CD4-positive, alpha-beta T cell (primary cell): ENCODE data around the gene CTTNBP2. TPM values are rescaled to one million over a fixed set of nuclear protein-coding genes. Genes with fewer than 3 reads are reported as not detected.

Experiments
- ATAC-seq: fragments of 200-7000 bp; cut with Tn5 transposase; one replicate; pipeline ENCODE4 v1.10.0; 2022; ENCODE audit warnings: mild to moderate bottlenecking; ENCODE audit not compliant: poor library complexity
- CTCF ChIA-PET: fragments of 350-600 bp; sonication (Branson Sonifier 250); formaldehyde crosslinking; loops from one replicate; lab custom pipeline; 2021; ENCODE audit warnings: antibody characterized with exemption, inconsistent platforms; lab: Charles Lee
- POLR2A ChIA-PET: fragments of 350-600 bp; sonication (Branson Sonifier 250); formaldehyde crosslinking; loops from one replicate; lab custom pipeline; 2021; ENCODE audit warnings: antibody characterized with exemption, inconsistent platforms; lab: Charles Lee
- DNase-seq, 14 experiments: peaks; one replicate each; pipeline ENCODE4 v3.0.0-alpha.2; 2013 to 2020; ENCODE audit warnings: mixed read lengths in 2 of 14
- H3K27ac ChIP-seq, 2 donors: one replicate each; pipeline versions ENCODE4 v1.5.1 to v1.7.0; 2013; ENCODE audit warnings: low read length in 2 of 2, low read depth in 1 of 2, mild to moderate bottlenecking in 1 of 2
- H3K27me3 ChIP-seq, 2 experiments: 1 replicate in 1 of 2; 2 replicates in 1 of 2; pipeline versions ENCODE4 v1.6.1 to v1.7.0; 2013; ENCODE audit warnings: low read length in 2 of 2, control low read depth in 1 of 2, mild to moderate bottlenecking in 1 of 2, moderate library complexity in 1 of 2; ENCODE audit not compliant: insufficient read depth in 2 of 2, control insufficient read depth in 1 of 2
- H3K36me3 ChIP-seq: one replicate; pipeline ENCODE4 v1.6.1; 2013; ENCODE audit warnings: low read length, control low read depth; ENCODE audit not compliant: insufficient read depth
- H3K4me1 ChIP-seq: one replicate; pipeline ENCODE4 v1.6.1; 2013; ENCODE audit warnings: low read length, control low read depth; ENCODE audit not compliant: insufficient read depth
- H3K4me3 ChIP-seq: one replicate; pipeline ENCODE4 v1.5.1; 2013; ENCODE audit warnings: mild to moderate bottlenecking, low read length, moderate library complexity
- H3K9me3 ChIP-seq, 2 experiments: 1 replicate in 1 of 2; 2 replicates in 1 of 2; pipeline versions ENCODE4 v1.6.1 to v1.7.0; 2013; ENCODE audit warnings: low read length in 2 of 2, mild to moderate bottlenecking in 2 of 2, control low read depth in 1 of 2, moderate library complexity in 1 of 2; ENCODE audit not compliant: control insufficient read depth in 1 of 2, insufficient read depth in 1 of 2
- H3K27ac Mint-ChIP-seq: one replicate; pipeline ENCODE4 v1.8.0; 2020; ENCODE audit warnings: mixed read lengths
- H3K27me3 Mint-ChIP-seq: one replicate; pipeline ENCODE4 v1.8.0; 2021; ENCODE audit warnings: mixed read lengths
- H3K36me3 Mint-ChIP-seq: one replicate; pipeline ENCODE4 v1.8.0; 2021; ENCODE audit warnings: low read depth, mixed read lengths
- H3K4me1 Mint-ChIP-seq: one replicate; pipeline ENCODE4 v1.8.0; 2021; ENCODE audit warnings: low read depth, mixed read lengths
- H3K4me3 Mint-ChIP-seq: one replicate; pipeline ENCODE4 v1.8.0; 2020; ENCODE audit warnings: mild to moderate bottlenecking, mixed read lengths
- H3K9me3 Mint-ChIP-seq: one replicate; pipeline ENCODE4 v1.8.0; 2020; ENCODE audit warnings: mixed read lengths
- intact Hi-C, 2 experiments: fragments of 100-400 bp; cut with DNase I in 1 of 2; cut with micrococcal nuclease in 1 of 2; formaldehyde crosslinking; loops; one replicate each; pipeline versions ENCODE4 v1.15.1 to v1.9.0; 2023 to 2025; cut with DNase I, micrococcal nuclease
- total RNA-seq, 174 experiments: library from RNA in 2 of 174; stranded (reverse) in 2 of 174; gene quantifications; one replicate each; pipeline ENCODE4 v1.2.3 and lab custom pipeline; 2021 to 2026
- TF ChIP-seq, protein P1 (sequence below): fragments of 200-600 bp; IDR thresholded peaks from one replicate; pipeline ENCODE4 v1.8.0; 2022; ENCODE audit warnings: antibody characterized with exemption, mild to moderate bottlenecking

CTTNBP2 gene
- total RNA-seq, 2 experiments from 2014 or later, result not detected

DNA sequence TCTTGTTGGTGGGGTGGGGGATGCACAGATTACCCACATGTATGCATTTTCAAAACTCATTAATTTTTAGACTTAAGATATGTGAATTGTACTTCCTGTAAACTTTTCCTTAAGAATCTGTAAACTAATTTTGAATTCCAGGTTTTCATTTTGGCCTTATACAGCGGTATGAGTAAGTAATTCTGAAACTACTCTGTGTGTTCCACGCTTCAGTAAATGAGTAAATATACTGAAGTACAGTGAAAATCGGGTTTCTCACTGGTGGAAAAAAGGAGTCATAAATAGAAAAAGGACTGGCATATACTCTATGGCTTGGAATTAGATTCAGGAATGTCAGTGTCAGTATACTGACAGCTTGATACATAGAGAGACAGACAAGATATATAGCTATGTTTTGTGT is 72.8 kb downstream of the CTTNBP2 start:
- Histone ChIP-seq H3K27me3 (no peaks in the 10 kb centered on the region), H3K36me3 (no peaks in the 10 kb centered on the region), H3K9me3 (no peaks in the 10 kb centered on the region), H3K4me3 (no peak overlapping the region), H3K27ac (no peak overlapping the region), H3K4me1 (no peaks in the 10 kb centered on the region)
- TF ChIP-seq, protein P1, sequence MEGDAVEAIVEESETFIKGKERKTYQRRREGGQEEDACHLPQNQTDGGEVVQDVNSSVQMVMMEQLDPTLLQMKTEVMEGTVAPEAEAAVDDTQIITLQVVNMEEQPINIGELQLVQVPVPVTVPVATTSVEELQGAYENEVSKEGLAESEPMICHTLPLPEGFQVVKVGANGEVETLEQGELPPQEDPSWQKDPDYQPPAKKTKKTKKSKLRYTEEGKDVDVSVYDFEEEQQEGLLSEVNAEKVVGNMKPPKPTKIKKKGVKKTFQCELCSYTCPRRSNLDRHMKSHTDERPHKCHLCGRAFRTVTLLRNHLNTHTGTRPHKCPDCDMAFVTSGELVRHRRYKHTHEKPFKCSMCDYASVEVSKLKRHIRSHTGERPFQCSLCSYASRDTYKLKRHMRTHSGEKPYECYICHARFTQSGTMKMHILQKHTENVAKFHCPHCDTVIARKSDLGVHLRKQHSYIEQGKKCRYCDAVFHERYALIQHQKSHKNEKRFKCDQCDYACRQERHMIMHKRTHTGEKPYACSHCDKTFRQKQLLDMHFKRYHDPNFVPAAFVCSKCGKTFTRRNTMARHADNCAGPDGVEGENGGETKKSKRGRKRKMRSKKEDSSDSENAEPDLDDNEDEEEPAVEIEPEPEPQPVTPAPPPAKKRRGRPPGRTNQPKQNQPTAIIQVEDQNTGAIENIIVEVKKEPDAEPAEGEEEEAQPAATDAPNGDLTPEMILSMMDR, result no peak
- no peak overlapping the region for H3K4me3 Mint-ChIP-seq
- CTCF ChIA-PET, result no interaction called here
- H3K4me1 Mint-ChIP-seq, result no peaks in the 10 kb centered on the region
- intact Hi-C loops, result no loop called here
- ATAC-seq (no peak), DNase-seq (no peak)
- peaks cover 6% of the 10 kb centered on the region for H3K27me3 Mint-ChIP-seq
- POLR2A ChIA-PET, result no interaction called here
- no peak overlapping the region for H3K27ac Mint-ChIP-seq
- no peaks in the 10 kb centered on the region for H3K36me3 Mint-ChIP-seq
- peaks cover 2% of the 10 kb centered on the region for H3K9me3 Mint-ChIP-seq

DNA sequence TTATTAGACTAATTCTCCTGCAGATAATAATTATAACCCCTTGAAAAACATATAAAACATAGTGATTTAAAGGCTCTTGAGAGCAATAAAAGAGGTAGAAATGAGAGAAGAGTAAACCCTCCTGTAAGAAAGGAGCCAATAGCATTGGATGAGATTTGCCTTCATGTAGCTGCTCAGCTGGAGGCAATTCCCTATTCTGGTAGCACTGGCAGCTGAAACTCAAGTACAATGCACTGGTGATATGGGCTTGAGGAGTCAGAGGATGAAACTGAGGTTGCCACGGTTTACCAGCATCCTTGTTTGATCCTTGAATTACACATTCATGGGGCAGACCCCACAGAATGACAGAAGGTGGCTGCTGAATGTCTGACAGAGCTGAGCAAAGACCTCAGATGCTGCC is 76.4 kb downstream of the CTTNBP2 start:
- Mint-ChIP-seq H3K36me3 (no peaks in the 10 kb centered on the region), H3K9me3 (peaks cover 2% of the 10 kb centered on the region), H3K4me1 (no peaks in the 10 kb centered on the region), H3K27ac (no peak overlapping the region), H3K27me3 (peaks cover 14% of the 10 kb centered on the region), H3K4me3 (no peak overlapping the region)
- no peaks in the 10 kb centered on the region for H3K36me3 ChIP-seq
- no peak for ATAC-seq
- POLR2A ChIA-PET, result no interaction called here
- CTCF ChIA-PET, result no interaction called here
- H3K4me3 ChIP-seq, result no peak overlapping the region
- DNase-seq, result no peak
- H3K27me3 ChIP-seq, result no peaks in the 10 kb centered on the region
- H3K9me3 ChIP-seq, result no peaks in the 10 kb centered on the region
- H3K4me1 ChIP-seq, result no peaks in the 10 kb centered on the region
- TF ChIP-seq, protein P1, result no peak
- H3K27ac ChIP-seq, result no peak overlapping the region
- intact Hi-C loops, result no loop called here

DNA sequence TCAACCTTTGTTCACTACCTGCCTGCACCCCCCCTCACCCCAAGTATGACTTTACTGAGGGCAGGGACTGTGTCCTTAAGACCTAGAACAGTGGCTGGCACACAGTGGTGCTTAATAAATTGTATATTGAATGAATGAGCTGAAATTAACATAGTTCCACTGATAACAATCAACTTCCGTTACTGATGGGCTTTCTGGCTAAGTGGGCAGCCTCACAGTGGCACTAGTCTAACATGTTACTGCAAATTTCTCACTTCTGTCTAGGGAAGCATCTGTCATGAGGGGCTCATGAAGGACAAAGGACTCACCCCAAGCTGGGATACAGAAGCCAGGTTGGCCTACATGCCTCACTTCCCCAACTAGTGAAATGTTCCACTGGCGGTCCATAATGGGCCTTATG is 79.3 kb downstream of the CTTNBP2 start:
- TF ChIP-seq, protein P1, result no peak
- ATAC-seq (no peak), DNase-seq (no peak)
- Histone ChIP-seq H3K27me3 (no peaks in the 10 kb centered on the region), H3K36me3 (no peaks in the 10 kb centered on the region), H3K4me1 (no peaks in the 10 kb centered on the region), H3K9me3 (no peaks in the 10 kb centered on the region), H3K27ac (no peak overlapping the region), H3K4me3 (no peak overlapping the region)
- no peaks in the 10 kb centered on the region for H3K4me1 Mint-ChIP-seq
- intact Hi-C loops, result no loop called here
- H3K9me3 Mint-ChIP-seq, result no peaks in the 10 kb centered on the region
- POLR2A ChIA-PET, result no interaction called here
- peaks cover 14% of the 10 kb centered on the region for H3K27me3 Mint-ChIP-seq
- no peak overlapping the region for H3K27ac Mint-ChIP-seq
- H3K4me3 Mint-ChIP-seq, result no peak overlapping the region
- H3K36me3 Mint-ChIP-seq, result no peaks in the 10 kb centered on the region
- CTCF ChIA-PET, result no interaction called here
